GM23338 (cell line): ENCODE data around the gene HOXC4. TPM values are rescaled to one million over a fixed set of nuclear protein-coding genes. Genes with fewer than 3 reads are reported as not detected.

Experiments used
- ATAC-seq: fragments of 200-7000 bp; cut with Tn5 transposase; 3 replicates; pipeline ENCODE4 v1.9.1; 2020
- DNase-seq: peaks from one replicate; pipeline ENCODE4 v3.0.0-alpha.2; 2015; ENCODE audit warnings: low spot score
- H2AFZ ChIP-seq: fragments of 200-600 bp; sonication (generic); 2 replicates; pipeline ENCODE4 v1.8.0; 2016; ENCODE audit warnings: antibody characterized with exemption, mild to moderate bottlenecking, moderate library complexity
- H3F3A ChIP-seq: fragments of 200-600 bp; sonication (generic); replicated peaks from 2 replicates; pipeline ENCODE4 v1.8.0; 2017; ENCODE audit warnings: antibody characterized with exemption, mixed run types, low read depth
- H3K27ac ChIP-seq: fragments of 200-600 bp; sonication (generic); 2 replicates; pipeline ENCODE4 v1.6.1; 2016; ENCODE audit warnings: low read depth
- H3K27me3 ChIP-seq: fragments of 200-600 bp; sonication (generic); 2 replicates; pipeline ENCODE4 v1.8.0; 2016; ENCODE audit warnings: mild to moderate bottlenecking, mixed run types, moderate library complexity; ENCODE audit not compliant: insufficient read depth
- H3K36me3 ChIP-seq: fragments of 200-600 bp; sonication (generic); 2 replicates; pipeline ENCODE4 v1.8.0; 2016; ENCODE audit warnings: mild to moderate bottlenecking; ENCODE audit not compliant: insufficient read depth
- H3K4me1 ChIP-seq: fragments of 200-600 bp; sonication (generic); 2 replicates; pipeline ENCODE4 v1.8.0; 2016; ENCODE audit warnings: mild to moderate bottlenecking, moderate library complexity; ENCODE audit not compliant: insufficient read depth
- H3K4me2 ChIP-seq: fragments of 200-600 bp; sonication (generic); 2 replicates; pipeline ENCODE4 v1.7.1; 2017; ENCODE audit warnings: mixed run types
- H3K4me3 ChIP-seq: fragments of 200-600 bp; sonication (generic); 2 replicates; pipeline ENCODE4 v1.6.1; 2016; ENCODE audit warnings: mixed run types
- H3K79me2 ChIP-seq: fragments of 200-600 bp; sonication (generic); replicated peaks from 2 replicates; pipeline ENCODE4 v1.8.0; 2017; ENCODE audit warnings: mild to moderate bottlenecking; ENCODE audit not compliant: insufficient read depth
- H3K9me2 ChIP-seq: fragments of 200-600 bp; sonication (generic); 2 replicates; pipeline ENCODE4 v1.8.0; 2017; ENCODE audit not compliant: insufficient read depth
- H4K20me1 ChIP-seq: fragments of 200-600 bp; sonication (generic); replicated peaks from 2 replicates; pipeline ENCODE4 v1.8.0; 2017; ENCODE audit warnings: mild to moderate bottlenecking; ENCODE audit not compliant: insufficient read depth
- H3K27ac Mint-ChIP-seq: 2 replicates; pipeline ENCODE4 v1.8.0; 2020; ENCODE audit warnings: inconsistent platforms, mild to moderate bottlenecking, moderate library complexity, mixed read lengths
- H3K27me3 Mint-ChIP-seq: 3 replicates; pipeline ENCODE4 v1.8.0; 2022; ENCODE audit warnings: low read depth, mild to moderate bottlenecking, moderate library complexity, mixed read lengths, inconsistent platforms; ENCODE audit not compliant: insufficient read depth, poor library complexity
- H3K36me3 Mint-ChIP-seq: 3 replicates; pipeline ENCODE4 v1.8.0; 2021; ENCODE audit warnings: low read depth, mild to moderate bottlenecking, inconsistent platforms, moderate library complexity, mixed read lengths
- H3K4me1 Mint-ChIP-seq: 3 replicates; pipeline ENCODE4 v1.8.0; 2020; ENCODE audit warnings: mild to moderate bottlenecking, inconsistent platforms, mixed read lengths
- H3K4me3 Mint-ChIP-seq: 3 replicates; pipeline ENCODE4 v1.8.0; 2021; ENCODE audit warnings: moderate library complexity, mild to moderate bottlenecking, inconsistent platforms, mixed read lengths
- H3K9me3 Mint-ChIP-seq: 3 replicates; pipeline ENCODE4 v1.8.0; 2020; ENCODE audit warnings: moderate library complexity, mild to moderate bottlenecking, inconsistent platforms, mixed read lengths
- CREB1 ChIP-seq: fragments of 250-450 bp; sonication (Bioruptor Pico); IDR thresholded peaks from 2 replicates; pipeline ENCODE4 v1.5.0; 2020; ENCODE audit warnings: low read depth, mild to moderate bottlenecking, moderate library complexity
- ETS1 ChIP-seq: IDR thresholded peaks from 2 replicates; pipeline ENCODE4 v1.6.1; 2016; ENCODE audit warnings: antibody characterized with exemption
- EZH2 ChIP-seq: fragments of 200-600 bp; sonication (generic); IDR thresholded peaks from one replicate; pipeline ENCODE4 v1.8.0; 2017; ENCODE audit warnings: antibody characterized with exemption, mild to moderate bottlenecking, low read depth; ENCODE audit not compliant: unreplicated experiment
- POLR2AphosphoS5 ChIP-seq: IDR thresholded peaks from 2 replicates; pipeline ENCODE4 v1.6.1; 2016; ENCODE audit warnings: antibody characterized with exemption, low read depth
- polyA plus RNA-seq: library from polyadenylated mRNA; unstranded; fragments of >200 nt; fragmentation: Nextera tagmentation; extraction: Ambion mirVana; gene quantifications from 2 replicates; pipeline ENCODE4 v1.2.1, GENCODE V29; 2016
- total RNA-seq: library from RNA; depleted of rRNA; stranded (reverse); fragments of >200 nt; shearing (Covaris generic); gene quantifications from 2 replicates; pipeline ENCODE4 v1.2.3, GENCODE V29; 2014

HOXC4 gene
- total and polyA plus RNA-seq, 2 experiments from 2014 or later = not detected

DNA sequence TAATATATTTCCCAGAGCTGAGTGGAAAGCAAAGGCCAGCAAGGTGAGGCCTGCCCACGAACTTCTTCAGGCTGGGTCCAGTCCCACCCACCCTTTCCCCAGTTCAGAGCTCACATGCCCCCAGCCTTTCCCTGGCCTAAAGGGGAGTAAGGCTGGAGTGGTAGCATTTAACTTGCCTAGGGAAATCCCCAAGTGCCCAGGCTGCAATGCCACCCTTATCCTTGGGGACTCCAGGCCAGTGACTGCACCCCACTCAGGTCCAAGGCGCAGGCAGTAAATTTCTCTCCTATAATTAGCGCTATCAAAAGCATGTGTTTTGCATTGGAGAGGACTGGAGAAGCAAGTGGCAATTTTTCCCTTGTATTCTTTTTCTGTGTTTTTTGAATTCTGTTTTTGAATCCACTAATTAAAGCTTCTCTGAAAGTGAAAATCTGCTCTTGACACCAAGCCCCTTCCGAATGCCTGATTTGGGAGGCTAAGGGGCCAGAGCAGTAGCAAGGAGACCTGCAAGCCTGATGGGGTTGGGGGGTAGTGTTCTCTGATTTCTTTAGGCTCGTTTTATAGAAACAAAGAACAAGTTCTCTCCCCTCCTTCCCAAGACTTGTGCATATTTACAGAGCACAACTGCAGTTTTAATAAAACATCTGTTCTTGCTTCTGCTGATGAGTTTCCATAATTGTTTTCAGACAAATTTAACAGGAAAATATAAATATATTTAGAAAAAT is 28.9 kb upstream of the HOXC4 start:
- Histone ChIP-seq H3K36me3 (no peaks in the 10 kb centered on the region; the same call in 1 of the 2 replicates), H3K4me2 (no peak overlapping the region), H3K27ac (no peak overlapping the region), H3K9me2 (no peaks in the 10 kb centered on the region), H3F3A (peaks cover 43% of the 10 kb centered on the region; the same call in 1 of the 2 replicates), H3K4me1 (peaks cover 41% of the 10 kb centered on the region), H3K4me3 (no peak overlapping the region), H2AFZ (no peak overlapping the region), H3K79me2 (no peaks in the 10 kb centered on the region), H4K20me1 (peaks cover 57% of the 10 kb centered on the region), H3K27me3 (peaks cover 100% of the 10 kb centered on the region)
- H3K27ac Mint-ChIP-seq = no peak overlapping the region
- H3K36me3 Mint-ChIP-seq = no peaks in the 10 kb centered on the region; the same call in 2 of the 3 replicates
- TF ChIP-seq POLR2AphosphoS5 = no peak
- peak; percentile 85 for TF ChIP-seq EZH2
- peaks cover 3% of the 10 kb centered on the region; the same call in 2 of the 3 replicates for H3K9me3 Mint-ChIP-seq
- peaks cover 24% of the 10 kb centered on the region for H3K4me1 Mint-ChIP-seq
- DNase-seq (no peak), ATAC-seq (no peak)
- peaks cover 100% of the 10 kb centered on the region for H3K27me3 Mint-ChIP-seq
- no peak overlapping the region for H3K4me3 Mint-ChIP-seq

- Mint-ChIP-seq H3K27me3 (peaks cover 99% of the 10 kb centered on the region), H3K27ac (no peak overlapping the region), H3K9me3 (peaks cover 3% of the 10 kb centered on the region), H3K36me3 (no peaks in the 10 kb centered on the region; the same call in 2 of the 3 replicates), H3K4me3 (no peak overlapping the region), H3K4me1 (peaks cover 27% of the 10 kb centered on the region)
- Histone ChIP-seq H3K79me2 (no peaks in the 10 kb centered on the region), H3F3A (peaks cover 33% of the 10 kb centered on the region; the same call in 1 of the 2 replicates), H3K4me1 (peaks cover 43% of the 10 kb centered on the region), H2AFZ (no peak overlapping the region), H3K27me3 (peaks cover 100% of the 10 kb centered on the region), H3K4me2 (peak overlapping the region; percentile 48; the same call in 1 of the 2 replicates), H4K20me1 (peaks cover 47% of the 10 kb centered on the region), H3K27ac (no peak overlapping the region), H3K36me3 (no peaks in the 10 kb centered on the region; the same call in 1 of the 2 replicates), H3K9me2 (no peaks in the 10 kb centered on the region), H3K4me3 (no peak overlapping the region)
- DNase-seq (peak; percentile 61), ATAC-seq (no peak)
- TF ChIP-seq ETS1 = no peak
- peak; percentile 75 for TF ChIP-seq EZH2
Observed at GRCh38 chr12:54025499-54026405, 27.9 kb upstream of the HOXC4 start.

- Histone ChIP-seq H3K4me3 (no peak overlapping the region), H3K4me1 (peaks cover 43% of the 10 kb centered on the region), H2AFZ (no peak overlapping the region), H3K9me2 (no peaks in the 10 kb centered on the region), H4K20me1 (peaks cover 52% of the 10 kb centered on the region), H3F3A (peaks cover 37% of the 10 kb centered on the region; the same call in 1 of the 2 replicates), H3K27me3 (peaks cover 100% of the 10 kb centered on the region), H3K79me2 (no peaks in the 10 kb centered on the region), H3K36me3 (no peaks in the 10 kb centered on the region; the same call in 1 of the 2 replicates), H3K27ac (no peak overlapping the region), H3K4me2 (no peak overlapping the region)
- no peak overlapping the region for H3K4me3 Mint-ChIP-seq
- TF ChIP-seq CREB1 (CRISPR knock-in tag) = no peak
- peak; percentile 60 for TF ChIP-seq EZH2
- peaks cover 6% of the 10 kb centered on the region for H3K9me3 Mint-ChIP-seq
- no peak for DNase-seq
- no peaks in the 10 kb centered on the region; the same call in 2 of the 3 replicates for H3K36me3 Mint-ChIP-seq
- ATAC-seq = no peak
- peaks cover 24% of the 10 kb centered on the region for H3K4me1 Mint-ChIP-seq
- peaks cover 99% of the 10 kb centered on the region for H3K27me3 Mint-ChIP-seq
- H3K27ac Mint-ChIP-seq = no peak overlapping the region
Observed at GRCh38 chr12:54026640-54027441, 26.8 kb upstream of the HOXC4 start.
